ENCODE measurements around the gene THBS4.
"Not testable (repeated sequence)": the region's sequence is repeated elsewhere in the genome, so short reads cannot be mapped to it uniquely, and the experiment has no call there.

THBS4 gene

DNA sequence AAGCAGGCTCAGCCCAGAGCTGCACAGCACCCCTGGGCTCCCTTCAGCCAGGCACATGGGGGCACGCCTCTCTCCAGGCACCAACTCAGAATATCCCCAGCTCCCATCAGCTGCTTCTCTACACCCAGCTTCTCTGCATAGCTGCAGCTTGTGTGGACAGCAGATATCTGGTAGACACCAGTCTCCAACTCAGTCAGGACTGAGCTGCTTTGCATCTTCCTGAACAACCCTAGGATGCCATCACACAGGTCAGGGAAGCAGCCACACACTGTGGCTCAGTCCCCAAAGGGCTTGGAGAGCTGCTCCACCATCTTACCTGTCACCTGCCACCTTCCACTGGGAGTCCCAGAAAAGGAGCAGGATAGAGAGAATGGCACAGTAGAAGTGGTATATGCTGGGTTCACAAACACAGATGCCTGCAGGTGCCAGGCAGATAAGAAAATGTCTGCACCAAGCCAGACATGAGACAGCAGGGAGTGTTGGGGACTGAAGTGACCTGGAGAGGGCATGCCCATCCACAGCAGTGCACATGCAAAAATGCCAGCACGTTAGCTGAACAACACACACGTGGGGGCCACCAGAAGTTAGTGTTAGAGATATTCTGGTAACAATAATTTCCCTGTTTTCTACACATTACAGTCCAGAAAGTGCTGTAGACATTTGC, 42.0 kb downstream of the THBS4 start:
- no peak for FAIRE-seq

DNA sequence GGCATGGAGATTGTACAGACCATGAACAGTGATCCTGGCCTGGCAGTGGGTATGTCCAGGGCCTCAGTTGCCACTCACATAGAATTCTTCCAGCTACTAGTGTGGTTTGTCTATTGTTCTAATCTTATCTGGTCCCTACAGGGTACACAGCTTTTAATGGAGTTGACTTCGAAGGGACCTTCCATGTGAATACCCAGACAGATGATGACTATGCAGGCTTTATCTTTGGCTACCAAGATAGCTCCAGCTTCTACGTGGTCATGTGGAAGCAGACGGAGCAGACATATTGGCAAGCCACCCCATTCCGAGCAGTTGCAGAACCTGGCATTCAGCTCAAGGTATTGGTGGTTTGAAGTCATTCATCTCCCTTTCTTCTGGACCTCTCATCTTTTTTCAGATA, 43.8 kb downstream of the THBS4 start:
- no peak for FAIRE-seq

DNA sequence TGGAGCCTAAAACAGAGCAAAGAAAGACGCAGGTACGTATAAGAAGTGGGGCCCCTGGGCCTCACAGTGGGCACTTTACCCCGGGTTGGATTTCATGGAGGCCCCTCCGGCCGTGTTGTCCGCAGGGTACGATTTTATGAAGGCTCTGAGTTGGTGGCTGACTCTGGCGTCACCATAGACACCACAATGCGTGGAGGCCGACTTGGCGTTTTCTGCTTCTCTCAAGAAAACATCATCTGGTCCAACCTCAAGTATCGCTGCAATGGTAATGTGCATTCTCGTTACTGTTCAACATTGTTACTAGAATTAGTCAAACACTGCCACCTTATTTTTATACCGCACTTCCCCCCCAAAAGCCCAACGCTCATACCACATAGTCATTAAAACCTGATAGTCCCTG, 47.1 kb downstream of the THBS4 start:
- no peak for FAIRE-seq

DNA sequence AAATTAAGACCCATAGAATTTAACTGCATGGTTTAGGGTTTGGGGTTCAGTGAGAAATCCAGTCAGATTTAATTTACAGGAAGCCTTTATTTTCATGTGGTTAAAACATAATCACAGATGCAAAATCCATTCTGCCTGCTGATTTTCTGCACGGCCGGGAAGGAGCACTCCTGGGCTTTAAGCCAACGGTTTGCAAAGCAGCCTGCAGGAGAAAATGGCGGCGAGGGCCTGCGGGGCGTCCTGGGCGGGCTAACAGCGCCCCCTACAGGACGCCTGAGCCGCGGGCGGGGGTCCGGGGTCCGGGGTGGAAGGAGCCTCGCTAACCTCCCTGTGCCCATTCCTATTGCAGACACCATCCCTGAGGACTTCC, 47.6 kb downstream of the THBS4 start:
- no peak for FAIRE-seq

DNA sequence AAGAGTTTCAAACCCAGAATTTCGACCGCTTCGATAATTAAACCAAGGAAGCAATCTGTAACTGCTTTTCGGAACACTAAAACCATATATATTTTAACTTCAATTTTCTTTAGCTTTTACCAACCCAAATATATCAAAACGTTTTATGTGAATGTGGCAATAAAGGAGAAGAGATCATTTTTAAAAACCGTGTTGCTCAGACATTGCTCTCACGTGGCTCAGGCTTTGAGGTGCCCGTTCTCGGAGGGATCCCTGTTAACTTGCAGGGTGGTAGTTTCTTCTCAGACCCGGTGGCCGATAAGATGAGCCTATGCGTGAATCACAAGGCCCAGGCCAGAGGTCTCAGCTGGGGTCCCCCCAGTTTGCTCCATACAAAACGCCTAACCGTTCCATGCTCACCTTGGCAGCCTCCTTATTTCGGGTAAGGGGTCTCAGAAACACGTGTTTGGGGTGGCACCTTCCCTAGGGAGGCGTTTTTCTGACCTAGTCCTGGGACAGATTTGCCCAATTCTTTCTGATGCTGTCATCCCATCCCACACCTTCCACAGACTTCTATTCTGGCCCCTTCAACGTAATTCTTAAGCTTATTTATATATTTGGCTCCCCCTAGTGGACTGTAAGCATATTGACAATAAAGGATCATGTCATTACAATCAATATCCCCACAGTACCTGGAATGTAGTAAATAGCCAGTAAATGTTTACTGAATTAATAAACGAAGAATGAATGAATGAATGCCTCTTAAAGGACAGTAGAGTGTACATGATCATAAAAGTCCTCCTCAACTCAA, 48.1 kb downstream of the THBS4 start:
- FAIRE-seq = peak; percentile 96

DNA sequence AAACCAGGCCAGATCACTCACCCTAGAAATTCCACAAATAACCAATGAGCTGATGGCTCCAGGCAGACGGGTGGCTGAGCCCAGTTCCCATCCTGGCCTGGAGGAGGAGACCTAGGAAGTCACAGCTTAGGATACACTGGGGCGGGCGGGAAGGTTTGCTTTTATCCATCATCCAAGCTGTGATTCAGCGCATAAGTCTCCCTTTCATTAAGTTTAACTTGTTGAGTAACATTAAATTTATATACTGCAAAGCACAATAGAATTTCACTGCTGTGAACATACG, 55.7 kb downstream of the THBS4 start:
- FAIRE-seq = no peak

DNA sequence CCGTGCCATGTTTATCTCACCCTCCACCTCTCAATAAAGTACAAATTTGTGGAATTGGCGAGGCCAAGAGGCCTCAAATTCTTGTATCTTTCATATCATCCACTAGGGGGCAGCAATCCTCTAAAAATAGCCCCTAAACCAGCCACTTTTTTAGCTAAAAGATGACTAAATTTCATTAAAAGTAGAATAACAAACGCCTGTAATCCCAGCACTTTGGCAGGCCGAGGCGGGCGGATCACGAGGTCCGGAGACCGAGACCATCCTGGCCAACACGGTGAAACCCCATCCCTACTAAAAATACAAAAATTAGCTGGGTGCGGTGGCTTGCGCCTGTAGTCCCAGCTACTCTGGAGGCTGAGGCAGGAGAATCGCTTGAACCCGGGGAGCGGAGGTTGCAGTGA, 56.6 kb downstream of the THBS4 start:
- FAIRE-seq = peak; percentile 71

DNA sequence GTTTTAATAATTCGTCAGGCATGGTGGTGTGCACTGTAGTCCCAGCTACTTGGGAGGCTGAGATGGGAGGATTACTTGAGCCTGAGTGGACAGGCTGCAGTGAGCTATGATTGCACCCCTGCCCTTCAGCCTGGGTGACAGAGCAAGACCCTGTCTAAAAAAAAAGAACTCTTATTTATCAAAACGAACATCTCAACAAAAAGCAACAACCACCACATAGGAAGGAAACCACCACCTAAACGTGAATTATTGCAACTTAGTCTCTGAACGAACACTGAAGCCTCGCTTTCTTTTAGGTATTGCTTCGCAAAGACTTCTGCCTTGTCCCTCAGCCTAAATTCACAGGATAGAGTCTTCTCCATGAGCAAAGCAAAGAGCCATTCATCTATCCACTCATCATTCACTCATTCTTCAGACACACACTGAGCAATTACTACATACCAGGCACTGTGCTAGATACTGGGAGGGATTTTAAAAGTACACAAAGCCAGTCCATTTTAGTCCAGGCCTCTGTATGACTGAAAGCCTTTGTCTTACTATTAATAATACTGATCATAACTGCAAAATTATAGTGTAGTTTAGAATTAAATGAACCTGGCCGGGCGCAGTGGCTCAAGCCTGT, 57.4 kb downstream of the THBS4 start:
- no peak for FAIRE-seq

DNA sequence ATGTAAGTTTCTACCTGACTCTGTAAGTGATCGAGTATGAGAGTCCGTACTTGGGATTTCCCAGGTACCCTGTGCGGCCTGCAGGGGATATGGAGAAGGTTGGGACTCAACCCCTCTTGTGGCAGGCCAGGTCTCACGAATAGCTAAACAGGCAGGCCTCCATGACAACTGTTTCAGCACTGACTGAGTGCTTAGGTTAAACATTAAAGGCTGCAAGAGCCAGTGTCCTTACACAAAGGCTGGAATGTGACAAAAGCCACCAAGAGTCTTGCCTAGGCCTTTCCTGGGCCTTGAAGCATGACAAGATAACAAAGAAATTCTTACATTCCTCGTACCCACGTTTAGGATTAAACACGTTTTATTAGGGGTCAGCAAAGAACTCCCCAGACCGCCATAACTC, 58.6 kb downstream of the THBS4 start:
- FAIRE-seq = no peak

DNA sequence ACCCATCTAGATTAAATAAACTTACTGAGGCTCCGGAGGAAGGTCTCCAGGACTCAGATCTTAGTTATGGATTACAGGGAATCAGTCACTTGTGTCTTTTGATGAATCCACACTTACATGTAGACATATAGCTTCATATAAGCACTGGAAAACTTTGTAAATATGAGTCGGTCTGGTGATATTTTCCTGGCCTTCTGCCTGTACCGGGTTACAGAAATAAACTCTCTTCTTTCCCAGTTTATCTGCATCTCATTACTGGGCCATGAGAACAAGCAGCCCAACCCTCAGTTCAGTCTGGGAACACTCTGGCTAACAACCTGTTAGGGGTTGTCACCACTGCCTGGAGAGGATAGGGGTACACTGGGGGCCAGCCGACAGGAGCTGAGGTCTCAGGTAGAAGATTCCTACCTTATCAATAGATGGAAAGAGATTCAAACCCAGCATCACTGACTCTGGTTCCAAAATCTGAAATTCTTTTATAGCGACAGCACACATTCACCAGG, 59.1 kb downstream of the THBS4 start:
- no peak for FAIRE-seq

DNA sequence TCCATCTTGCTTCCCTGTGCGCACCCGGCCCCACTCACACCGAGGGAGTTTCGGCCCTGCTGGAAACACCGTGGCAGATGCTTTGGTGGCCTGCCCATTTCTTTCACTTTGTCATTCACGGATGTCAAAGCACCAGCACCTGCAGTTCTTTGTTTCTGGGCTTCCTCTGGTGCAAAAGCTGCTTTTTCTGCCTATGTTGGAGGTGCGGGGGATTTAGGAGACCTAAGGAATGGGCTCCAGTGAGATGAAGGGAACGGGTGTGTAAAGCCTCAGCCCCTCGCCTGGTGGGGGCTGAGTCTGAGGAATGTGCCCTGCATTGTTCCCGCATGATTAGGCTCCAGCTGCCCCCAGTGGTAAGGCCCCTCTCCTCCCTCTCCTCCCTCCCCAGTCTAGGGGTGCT, 62.3 kb downstream of the THBS4 start:
- FAIRE-seq = no peak

DNA sequence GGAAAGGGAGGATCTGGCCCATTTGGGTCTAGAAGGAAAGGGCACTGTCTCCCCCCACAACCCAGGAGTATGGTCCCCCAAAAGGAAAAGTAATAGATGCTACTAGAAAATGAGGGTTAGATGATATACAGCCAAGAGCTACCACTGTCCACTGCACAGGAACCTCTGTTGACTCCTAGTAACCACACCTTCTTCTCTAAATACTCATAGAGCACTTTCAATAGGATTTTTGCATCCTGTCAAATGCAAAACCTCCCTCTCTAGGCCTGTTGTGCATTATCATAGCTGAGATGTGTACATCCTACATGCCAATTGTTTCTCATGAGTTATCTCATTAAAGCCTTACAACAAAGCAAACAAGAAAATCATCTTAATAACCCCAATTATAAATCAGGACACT, 66.8 kb downstream of the THBS4 start:
- no peak for FAIRE-seq

DNA sequence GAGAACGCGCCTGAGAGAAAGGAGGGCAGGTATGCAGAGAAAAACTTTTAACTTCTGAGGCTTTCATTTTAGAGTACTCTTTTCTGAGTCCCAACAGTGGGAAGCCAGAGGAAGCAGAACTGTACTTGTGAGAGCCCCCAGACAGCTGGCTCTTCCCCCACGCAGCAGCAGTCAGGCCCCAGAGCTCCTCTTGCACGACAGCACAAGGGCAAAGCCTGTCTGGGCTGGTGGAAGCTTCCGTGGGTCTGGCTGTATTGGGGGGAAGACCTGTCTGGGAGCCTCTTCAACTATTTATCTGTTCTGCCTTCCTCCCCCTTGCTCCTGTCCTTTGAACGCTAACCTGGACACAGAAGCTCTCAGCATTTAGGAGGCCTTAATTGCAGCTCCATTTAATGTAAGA, 68.2 kb downstream of the THBS4 start:
- FAIRE-seq = no peak

DNA sequence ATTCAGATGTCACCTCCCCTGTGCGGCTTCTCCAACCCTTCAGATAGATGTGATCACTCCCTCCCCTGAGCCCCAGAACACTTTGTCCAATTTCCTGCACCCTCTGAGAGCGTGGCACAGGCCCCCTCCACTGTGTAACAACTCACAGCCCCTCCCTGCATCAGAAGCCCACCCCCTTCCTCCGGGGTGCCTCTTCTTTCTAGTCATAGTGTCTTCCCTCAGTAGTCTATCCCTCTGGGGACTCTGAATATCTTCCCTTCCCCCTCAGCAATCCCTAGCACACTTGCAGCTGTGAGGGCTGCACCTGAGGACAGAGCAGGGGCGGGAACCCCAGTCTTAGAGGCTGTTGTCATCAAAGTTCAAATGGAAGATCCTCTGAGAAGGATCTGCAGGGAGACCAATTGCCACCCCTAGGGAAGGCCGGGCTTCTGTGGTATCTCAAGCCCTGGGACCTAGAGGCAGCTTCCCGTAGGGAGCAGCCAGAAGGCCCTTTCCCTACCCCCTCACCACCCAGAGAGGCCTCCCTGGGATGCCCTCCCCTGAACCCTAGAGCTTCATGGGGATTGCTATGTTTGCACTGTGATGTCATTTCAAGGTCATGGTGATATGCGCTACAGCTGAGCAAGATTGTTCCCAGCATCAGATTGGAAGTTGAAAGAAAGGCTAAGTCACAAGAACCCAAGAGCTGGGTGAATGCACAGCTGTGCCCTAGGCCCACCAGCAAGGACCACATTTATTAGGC, 70.7 kb downstream of the THBS4 start:
- no peak for FAIRE-seq

DNA sequence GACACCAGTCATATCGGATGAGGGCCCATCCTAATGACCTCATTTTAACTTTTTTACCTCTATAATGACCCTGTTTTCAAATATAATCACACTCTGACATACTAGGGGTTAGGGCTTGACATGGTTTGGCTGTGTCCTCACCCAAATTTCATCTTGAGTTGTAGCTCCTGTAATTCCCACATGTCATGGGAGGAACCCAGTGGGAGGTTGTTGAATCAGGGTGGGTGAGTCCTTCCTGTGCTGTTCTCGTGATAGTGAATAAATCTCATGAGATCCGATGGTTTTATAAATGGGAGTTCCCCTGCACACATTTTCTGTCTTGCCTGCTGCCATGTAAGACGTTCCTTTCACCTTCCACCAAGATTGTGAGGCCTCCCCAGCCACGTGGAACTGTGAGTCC, 71.8 kb downstream of the THBS4 start:
- no peak for FAIRE-seq

DNA sequence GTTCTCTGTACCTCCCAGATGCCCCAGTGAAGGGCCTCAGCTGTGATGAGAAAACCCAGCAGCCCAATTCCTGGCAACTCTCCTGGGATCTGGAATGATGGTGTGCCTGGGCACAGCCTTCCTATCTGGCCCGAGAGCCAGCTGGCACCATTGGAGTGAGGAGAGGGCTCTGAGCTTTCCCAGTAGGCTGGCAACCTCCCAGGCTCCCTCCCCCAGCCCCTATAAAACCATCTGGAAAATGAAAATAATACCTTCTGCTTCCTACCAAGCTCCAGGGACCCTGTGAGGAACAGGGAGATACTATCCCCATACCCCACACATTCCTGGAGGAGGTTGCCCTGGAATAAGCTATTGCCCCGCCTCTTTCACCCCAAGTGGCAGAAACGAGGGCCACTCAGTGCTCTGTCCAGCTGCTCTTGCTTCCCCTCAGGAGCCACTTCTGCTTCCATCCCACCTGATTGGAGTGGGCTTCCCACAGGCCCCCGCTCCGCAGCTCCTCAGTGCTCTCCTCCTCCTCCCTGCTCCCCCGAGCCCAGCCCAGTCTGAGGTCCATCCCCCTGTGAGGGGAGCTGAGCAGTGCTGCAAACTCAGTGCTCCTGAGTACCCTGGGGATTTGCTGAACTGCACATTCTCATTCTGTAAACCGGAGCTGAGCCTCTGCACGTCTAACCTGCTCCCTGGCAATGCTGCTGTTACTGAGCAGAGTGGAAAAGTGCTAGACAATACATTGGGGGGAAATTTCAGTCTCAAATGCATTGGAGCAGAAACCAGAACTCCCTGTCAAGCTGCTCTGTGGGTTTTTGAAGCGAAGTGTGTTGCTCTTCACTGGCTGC, 74.7 kb downstream of the THBS4 start:
- no peak for FAIRE-seq

DNA sequence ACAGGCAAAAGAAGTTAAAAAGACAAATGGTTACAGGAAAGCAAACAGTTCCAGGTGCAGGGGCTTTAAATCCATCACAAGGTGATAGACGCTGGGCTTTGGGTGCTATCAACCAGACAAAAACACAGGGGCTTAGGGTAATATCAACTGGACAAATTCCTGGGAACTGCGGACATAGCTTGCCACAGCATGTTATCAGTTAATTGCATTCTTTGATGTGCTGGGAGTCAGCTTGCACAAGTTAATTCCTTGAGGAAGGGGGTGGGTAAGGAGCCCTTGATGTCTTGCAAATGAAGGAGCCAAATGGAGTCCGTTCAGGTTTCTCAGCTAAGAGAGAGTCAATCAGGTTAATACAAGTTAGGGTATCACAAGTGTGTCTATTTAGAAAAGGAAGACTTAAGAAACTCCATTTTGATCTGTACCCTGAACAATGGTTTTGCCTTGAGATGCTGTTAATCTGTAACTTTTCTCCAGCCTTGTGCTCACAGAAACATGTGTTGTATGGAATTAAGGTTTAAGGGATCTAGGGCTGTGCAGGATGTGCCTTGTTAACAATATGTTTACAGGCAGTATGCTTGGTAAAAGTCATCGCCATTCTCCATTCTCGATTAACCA, 76.3 kb downstream of the THBS4 start:
- FAIRE-seq = not testable (repeated sequence)

DNA sequence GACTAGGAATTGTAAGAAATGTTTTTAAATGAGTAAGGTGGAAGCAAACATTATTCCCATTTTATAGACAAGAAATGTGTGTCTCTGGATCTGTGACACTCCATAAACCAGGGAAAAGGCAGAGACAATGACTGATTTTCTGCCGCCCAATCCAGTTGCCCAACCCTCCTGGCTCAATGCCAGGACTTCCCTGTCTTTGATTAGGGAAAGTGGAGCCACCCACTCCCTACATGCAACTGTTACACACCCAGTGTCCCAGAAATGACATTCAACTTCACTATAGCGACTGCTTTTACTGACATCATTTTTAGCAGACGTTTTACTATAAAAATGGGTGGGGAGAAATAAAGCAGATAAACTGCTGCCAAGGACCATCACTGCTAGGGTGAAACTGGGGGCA, 79.7 kb downstream of the THBS4 start:
- no peak for FAIRE-seq

DNA sequence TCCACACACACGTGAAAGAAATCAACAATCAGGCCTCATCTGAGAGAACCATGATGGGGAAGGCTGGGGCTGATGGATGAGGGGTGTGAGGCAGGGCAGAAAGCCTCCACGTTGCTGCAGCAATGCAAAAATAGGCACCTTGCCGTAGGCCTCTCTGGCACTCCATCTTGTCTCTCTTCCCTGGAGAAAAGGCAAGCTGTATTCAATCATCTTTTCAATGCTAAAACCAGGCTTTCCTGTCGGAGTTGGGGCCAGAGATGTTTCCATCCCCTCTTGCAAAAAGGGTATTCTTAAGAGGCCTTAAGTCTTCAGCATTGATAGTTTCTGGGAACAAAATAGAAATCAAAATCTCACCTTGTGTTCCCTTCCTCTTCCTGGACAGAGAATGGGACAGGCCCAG, 80.9 kb downstream of the THBS4 start:
- no peak for FAIRE-seq

DNA sequence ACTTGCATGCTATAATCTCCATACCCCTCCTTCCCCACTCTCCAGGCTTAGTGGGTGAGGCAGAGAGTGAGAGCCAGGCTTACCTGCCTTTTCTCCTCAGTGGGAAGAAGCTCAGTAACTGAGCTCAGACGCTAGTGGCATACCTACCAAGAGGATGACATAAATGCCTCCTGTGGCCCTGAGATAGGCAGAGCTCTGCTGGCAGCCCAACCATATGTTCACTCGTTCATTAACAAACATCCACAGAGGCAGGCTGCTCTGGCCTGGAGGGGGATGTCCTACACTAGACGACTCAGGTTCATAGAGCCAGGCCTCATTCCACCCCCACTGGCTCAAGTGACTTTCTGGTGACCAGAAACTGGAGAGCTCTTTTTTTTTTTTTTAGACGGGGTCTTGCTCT, 81.3 kb downstream of the THBS4 start:
- no peak for FAIRE-seq

DNA sequence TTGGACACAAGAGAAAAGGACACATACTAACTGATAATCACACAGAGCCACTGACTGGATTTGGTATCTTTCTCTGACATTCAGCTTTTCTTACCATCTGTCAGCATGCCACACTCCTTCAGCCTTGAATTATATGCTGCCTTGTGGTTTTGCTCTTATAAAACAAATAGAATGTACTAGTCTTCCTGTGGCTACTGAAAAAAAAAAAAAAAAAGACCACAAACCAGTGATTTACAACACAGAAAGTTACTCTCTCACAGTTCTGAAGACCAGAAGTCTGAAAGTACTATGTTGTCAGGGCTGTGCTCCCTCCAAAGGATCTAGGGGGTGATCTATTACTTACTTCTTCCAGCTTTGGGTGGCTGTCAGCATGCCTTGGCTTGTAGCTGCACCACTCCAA, 82.3 kb downstream of the THBS4 start:
- no peak for FAIRE-seq

DNA sequence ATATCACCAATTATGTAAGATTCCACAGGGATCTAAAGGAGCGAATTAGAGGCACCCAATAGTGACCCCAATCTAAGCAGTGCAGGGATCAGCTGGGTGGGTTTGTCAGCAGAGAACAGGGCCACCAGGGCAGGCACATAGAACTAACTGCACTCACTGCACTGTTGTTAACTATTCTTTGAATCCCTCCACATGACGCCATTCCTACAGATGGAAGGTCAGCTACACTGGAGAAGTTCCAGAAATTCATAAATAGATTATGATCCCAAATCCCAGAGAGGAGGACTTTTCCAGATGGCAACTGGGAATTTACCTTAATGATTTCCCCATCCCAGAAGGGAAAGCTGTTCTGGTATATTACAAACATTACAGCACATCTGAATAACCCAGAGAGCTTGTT, 84.2 kb downstream of the THBS4 start:
- no peak for FAIRE-seq
